Tibial artery (tissue), 4 donors: ENCODE measurements around the gene EPC1.

Experiments used
- DNase-seq, 2 donors: peaks; one replicate each; pipeline ENCODE4 v3.0.0-alpha.2; 2019
- H3K27ac ChIP-seq, 2 donors: fragments of 200-600 bp; sonication (generic) in 1 of 2; 1 replicate in 1 of 2; 2 replicates in 1 of 2; pipeline ENCODE4 v1.5.1; 2018 to 2019; ENCODE audit warnings: mild to moderate bottlenecking in 1 of 2
- H3K27me3 ChIP-seq, 2 donors: fragments of 200-600 bp; sonication (generic) in 1 of 2; one replicate each; pipeline versions ENCODE4 v1.5.1 to v1.6.0; 2016 to 2019
- H3K36me3 ChIP-seq, 3 donors: fragments of 200-600 bp; sonication (generic) in 2 of 3; one replicate each; pipeline ENCODE4 v1.5.1; 2016 to 2019; ENCODE audit warnings: mild to moderate bottlenecking in 2 of 3
- H3K4me1 ChIP-seq, 4 donors: fragments of 200-600 bp; sonication (generic) in 2 of 4; 1 replicate in 3 of 4; 2 replicates in 1 of 4; pipeline ENCODE4 v1.5.1; 2016 to 2019
- H3K4me3 ChIP-seq, 2 donors: fragments of 200-600 bp; sonication (generic) in 1 of 2; 1 replicate in 1 of 2; 2 replicates in 1 of 2; pipeline ENCODE4 v1.5.1; 2018 to 2019; ENCODE audit warnings: mild to moderate bottlenecking in 2 of 2
- H3K9me3 ChIP-seq, 3 donors: fragments of 200-600 bp; sonication (generic) in 1 of 3; one replicate each; pipeline ENCODE4 v1.5.1; 2016 to 2019
- intact Hi-C: fragments of 100-400 bp; cut with DNase I; formaldehyde crosslinking; loops from one replicate; pipeline ENCODE4 v1.15.0; 2023; ENCODE audit warnings: low total_unique reads
- TF ChIP-seq, protein P1 (sequence below), 2 experiments: fragments of 200-600 bp in 1 of 2; fragments of 450-650 bp in 1 of 2; IDR thresholded peaks; one replicate each; pipeline ENCODE4 v1.5.1; 2017 to 2019; ENCODE audit warnings: antibody characterized with exemption in 2 of 2, mild to moderate bottlenecking in 1 of 2, moderate library complexity in 1 of 2

The EPC1 gene

DNA sequence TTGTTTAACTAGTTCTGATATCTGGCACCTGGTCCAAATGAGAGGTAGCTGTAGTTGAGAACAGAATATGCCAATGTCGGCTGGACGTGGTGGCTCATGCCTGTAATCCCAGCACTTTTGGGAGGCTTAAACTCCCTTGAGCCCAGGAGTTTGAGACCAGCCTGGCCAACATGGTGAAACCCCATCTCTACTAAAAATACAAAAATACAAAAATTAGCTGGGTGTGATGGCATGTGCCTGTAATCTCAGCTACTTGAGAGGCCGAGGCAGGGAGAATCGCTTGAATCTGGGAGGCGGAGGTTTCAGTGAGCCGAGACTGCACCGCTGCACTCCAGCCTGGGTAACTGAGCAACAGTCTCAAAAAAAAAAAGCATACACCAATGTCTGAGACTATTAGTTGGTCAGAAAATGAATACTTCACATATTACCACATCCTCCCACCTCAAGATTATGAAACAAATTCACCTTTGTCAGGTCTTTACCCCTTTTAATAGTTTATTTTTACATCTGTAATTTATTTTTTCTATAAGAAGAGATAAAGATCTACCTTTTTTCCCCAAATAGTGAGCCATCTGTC lies 38.8 kb downstream of the EPC1 start:
- no peak overlapping the region for H3K4me3 ChIP-seq
- peaks cover 0 to 65% (median 20%) of the 10 kb centered on the region in 4 donors for H3K4me1 ChIP-seq
- H3K27me3 ChIP-seq: no peaks in the 10 kb centered on the region
- peaks cover 3 to 20% (median 17%) of the 10 kb centered on the region in 3 donors for H3K36me3 ChIP-seq
- no peak overlapping the region for H3K27ac ChIP-seq
- no peaks in the 10 kb centered on the region for H3K9me3 ChIP-seq
- TF ChIP-seq, protein P1, sequence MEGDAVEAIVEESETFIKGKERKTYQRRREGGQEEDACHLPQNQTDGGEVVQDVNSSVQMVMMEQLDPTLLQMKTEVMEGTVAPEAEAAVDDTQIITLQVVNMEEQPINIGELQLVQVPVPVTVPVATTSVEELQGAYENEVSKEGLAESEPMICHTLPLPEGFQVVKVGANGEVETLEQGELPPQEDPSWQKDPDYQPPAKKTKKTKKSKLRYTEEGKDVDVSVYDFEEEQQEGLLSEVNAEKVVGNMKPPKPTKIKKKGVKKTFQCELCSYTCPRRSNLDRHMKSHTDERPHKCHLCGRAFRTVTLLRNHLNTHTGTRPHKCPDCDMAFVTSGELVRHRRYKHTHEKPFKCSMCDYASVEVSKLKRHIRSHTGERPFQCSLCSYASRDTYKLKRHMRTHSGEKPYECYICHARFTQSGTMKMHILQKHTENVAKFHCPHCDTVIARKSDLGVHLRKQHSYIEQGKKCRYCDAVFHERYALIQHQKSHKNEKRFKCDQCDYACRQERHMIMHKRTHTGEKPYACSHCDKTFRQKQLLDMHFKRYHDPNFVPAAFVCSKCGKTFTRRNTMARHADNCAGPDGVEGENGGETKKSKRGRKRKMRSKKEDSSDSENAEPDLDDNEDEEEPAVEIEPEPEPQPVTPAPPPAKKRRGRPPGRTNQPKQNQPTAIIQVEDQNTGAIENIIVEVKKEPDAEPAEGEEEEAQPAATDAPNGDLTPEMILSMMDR (IDR thresholded peaks at IDR 0.05): no peak
- intact Hi-C loops: no loop called here
- no peak for DNase-seq

DNA sequence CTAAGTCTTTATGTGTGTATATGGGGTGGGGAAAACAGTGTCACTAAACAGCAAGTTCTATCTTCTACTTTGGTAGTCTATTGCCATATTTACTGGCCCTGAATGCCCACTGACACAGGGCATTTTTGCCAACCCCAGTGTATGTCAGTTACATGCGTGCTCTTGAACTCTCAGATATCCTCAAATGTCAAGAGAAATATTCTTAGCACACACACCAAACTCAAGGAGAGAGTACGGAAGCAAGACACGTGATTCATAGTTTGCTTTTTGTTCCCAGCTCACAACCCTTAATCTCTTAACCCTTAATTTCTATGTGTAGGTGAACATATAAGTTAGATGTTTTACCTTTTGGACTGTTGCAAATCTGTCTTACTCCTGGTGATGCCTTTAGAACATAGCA lies 39.3 kb downstream of the EPC1 start:
- H3K9me3 ChIP-seq: no peaks in the 10 kb centered on the region
- no peak overlapping the region for H3K4me3 ChIP-seq
- no peaks in the 10 kb centered on the region for H3K27me3 ChIP-seq
- no peak overlapping the region for H3K27ac ChIP-seq
- no peak for DNase-seq
- peaks cover 3 to 25% (median 20%) of the 10 kb centered on the region in 3 donors for H3K36me3 ChIP-seq
- intact Hi-C loops: no loop called here
- peaks cover 0 to 60% (median 20%) of the 10 kb centered on the region in 4 donors for H3K4me1 ChIP-seq
- TF ChIP-seq, protein P1 (IDR thresholded peaks at IDR 0.05): no peak

DNA sequence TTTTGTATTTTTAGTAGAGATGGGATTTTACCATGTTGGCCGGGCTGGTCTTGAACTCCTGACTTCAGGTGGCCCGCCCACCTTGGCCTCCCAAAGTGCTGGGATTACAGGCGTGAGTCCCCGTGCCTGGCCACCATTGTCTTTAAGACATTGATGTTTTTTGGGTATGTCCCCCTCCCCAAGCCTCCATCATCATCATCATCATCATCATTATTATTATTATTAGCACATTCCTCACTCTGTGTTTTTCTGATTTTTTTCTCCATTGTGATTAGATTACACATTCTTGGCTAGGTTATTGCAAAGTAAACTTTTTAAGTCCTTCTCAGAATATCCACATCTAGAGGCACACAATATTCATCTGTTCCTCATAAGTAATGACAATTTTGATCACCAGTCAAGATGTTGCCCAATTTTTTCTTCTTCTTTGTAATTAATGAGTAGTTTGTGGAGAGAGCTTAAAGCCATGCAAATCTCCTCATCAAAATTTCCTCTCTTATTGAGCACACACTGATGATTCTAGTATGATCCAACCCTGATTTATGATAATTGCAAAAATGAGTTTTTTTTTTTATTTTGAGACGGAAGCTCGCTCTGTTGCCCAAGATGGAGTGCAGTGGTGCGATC lies 47.5 kb downstream of the EPC1 start:
- TF ChIP-seq, protein P1 (IDR thresholded peaks at IDR 0.05): no peak
- intact Hi-C loops: no loop called here
- no peaks in the 10 kb centered on the region for H3K9me3 ChIP-seq
- peaks cover 0 to 24% (median 2%) of the 10 kb centered on the region in 4 donors for H3K4me1 ChIP-seq
- no peak overlapping the region for H3K4me3 ChIP-seq
- no peaks in the 10 kb centered on the region for H3K27me3 ChIP-seq
- no peak for DNase-seq
- H3K27ac ChIP-seq: no peak overlapping the region
- H3K36me3 ChIP-seq: peaks cover 0 to 17% (median 14%) of the 10 kb centered on the region in 3 donors

GRCh38 chr10:32298075-32298812 lies 48.7 kb downstream of the EPC1 start:
- Histone ChIP-seq H3K36me3 (peaks cover 0 to 6% (median 4%) of the 10 kb centered on the region in 3 donors), H3K4me1 (peaks cover 0 to 19% (median 2%) of the 10 kb centered on the region in 4 donors), H3K4me3 (no peak overlapping the region), H3K27ac (no peak overlapping the region), H3K27me3 (no peaks in the 10 kb centered on the region), H3K9me3 (no peaks in the 10 kb centered on the region)
- no peak for DNase-seq
- intact Hi-C loops: no loop called here
- TF ChIP-seq, protein P1 (IDR thresholded peaks at IDR 0.05): no peak

GRCh38 chr10:32295027-32295426 lies 51.9 kb downstream of the EPC1 start:
- TF ChIP-seq, protein P1 (IDR thresholded peaks at IDR 0.05): no peak
- DNase-seq: no peak
- Histone ChIP-seq H3K4me3 (no peak overlapping the region), H3K36me3 (peaks cover 11 to 20% (median 19%) of the 10 kb centered on the region in 3 donors), H3K9me3 (no peaks in the 10 kb centered on the region), H3K27ac (no peak overlapping the region), H3K27me3 (no peaks in the 10 kb centered on the region), H3K4me1 (peaks cover 0 to 24% (median 2%) of the 10 kb centered on the region in 4 donors)
- intact Hi-C loops: no loop called here
